SKM-1 treated with dmso at 0.1 percent for 144 hours (cell line): ENCODE results near the gene DHRS1.

Source experiments
- DNase-seq: peaks from one replicate; lab custom pipeline; 2025; ENCODE audit not compliant: unreplicated experiment; lab: John Stamatoyannopoulos, UW

Gene DHRS1

DNA sequence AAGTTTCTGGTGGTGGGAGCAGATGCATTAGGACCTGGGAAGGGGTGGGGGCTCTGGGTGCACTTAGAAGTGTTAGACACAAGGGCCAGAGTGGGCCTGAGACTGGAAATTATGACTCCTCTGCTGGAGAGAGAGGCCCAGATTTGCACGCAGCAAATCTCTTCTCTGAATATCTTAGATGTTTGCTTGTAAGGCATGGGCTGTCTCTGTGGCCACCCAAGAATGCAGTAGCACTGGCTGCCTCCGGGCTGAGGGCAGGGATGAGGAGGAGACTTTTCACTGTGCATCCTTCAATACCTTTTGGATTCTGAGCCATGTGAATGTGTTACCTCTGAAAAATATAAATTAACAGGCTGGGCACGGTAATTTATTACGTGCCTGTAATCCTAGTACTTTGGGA, 14.2 kb downstream of the DHRS1 start:
- DNase-seq: no peak

- DNase-seq: no peak
These were observed 15.0 kb downstream of the DHRS1 start for GRCh38 chr14:24284501-24285035.

GRCh38 chr14:24283796-24284460, 15.7 kb downstream of the DHRS1 start:
- DNase-seq: no peak

- no peak for DNase-seq
These were observed 16.8 kb downstream of the DHRS1 start for GRCh38 chr14:24282736-24283135.

DNA sequence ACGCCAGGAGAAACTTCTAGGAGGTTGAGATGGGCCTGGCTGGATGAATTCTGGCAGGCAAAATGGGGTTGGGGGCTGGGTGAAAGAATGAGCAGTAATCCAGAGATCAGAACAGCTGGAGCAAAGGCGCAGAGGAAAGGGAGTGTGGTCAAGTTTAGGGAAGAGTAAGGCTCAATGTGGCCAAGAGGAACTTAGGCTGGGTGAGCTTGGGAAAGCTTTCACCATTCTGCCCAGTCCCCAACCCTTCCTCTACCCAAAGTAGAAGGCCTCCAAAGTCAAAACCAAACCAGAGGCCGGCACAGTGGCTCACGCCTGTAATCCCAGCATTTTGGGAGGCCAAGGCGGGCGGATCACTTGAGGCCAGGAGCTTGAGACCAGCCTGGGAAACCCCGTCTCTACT, 17.9 kb downstream of the DHRS1 start:
- no peak for DNase-seq

GRCh38 chr14:24280797-24281460, 18.7 kb downstream of the DHRS1 start:
- DNase-seq: no peak

DNA sequence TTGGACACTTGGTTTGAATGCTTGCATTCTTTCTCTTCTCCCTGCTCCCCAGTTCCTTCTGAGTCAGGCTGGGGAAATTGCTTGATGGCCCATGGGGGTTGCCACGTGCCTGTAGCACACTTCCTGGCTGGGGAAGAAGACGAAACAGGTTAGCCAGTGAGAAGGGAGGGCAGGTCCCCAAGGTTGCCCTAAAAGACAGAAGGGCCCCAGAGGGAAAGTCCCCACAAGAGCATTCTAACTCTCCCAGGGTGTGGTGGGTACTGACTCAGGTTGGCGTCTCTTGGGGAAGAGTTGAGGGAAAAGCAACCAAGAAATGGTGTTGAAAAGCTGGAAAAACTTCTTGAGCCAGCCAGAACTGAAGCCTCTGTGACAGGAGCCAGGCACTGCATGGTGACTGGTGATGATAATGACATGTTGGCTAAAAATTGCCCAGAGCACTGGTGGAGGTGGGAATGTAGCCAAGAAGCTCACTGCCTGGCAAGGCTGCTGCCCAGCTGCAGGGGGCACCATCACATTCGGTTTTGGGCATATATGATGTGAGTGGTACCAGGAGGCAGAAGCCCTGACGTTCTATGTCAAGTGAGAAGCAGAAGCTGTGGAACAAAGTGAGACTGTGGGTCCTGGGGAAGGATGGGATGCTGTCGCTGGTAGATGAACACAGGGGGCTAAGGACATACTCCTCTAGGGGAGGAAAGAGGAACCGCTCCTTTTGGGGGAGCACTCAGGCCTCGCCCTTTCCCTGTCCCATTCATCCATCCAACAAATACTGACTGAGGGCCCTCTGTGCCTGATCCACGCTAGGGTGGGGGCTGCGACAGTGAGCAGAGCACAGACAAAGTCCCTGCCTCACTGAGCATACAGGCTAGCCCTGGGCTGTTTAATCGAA, 20.0 kb downstream of the DHRS1 start:
- DNase-seq: no peak

DNA sequence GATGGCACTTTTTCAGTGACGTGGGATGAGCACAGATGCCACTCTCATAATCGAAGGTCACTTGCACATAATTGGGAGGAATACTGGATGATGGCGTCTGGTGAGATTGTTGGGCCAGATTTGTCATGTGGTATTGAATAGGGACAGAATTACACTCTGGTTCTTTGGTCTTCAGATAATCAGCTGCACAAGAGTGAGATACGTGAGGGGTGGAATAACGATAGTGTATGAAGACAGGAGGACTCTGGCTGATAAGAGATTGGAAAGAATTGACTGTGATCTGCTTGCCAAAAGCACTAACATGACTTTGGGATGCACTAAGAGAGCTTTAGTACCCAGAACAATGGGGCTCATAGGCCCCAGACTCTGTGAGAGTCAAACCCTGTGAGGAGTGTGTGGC, 21.2 kb downstream of the DHRS1 start:
- no peak for DNase-seq

- DNase-seq: peak; percentile 67
These were observed 21.8 kb downstream of the DHRS1 start for GRCh38 chr14:24277606-24278321.

- DNase-seq: no peak
These were observed 22.5 kb downstream of the DHRS1 start for GRCh38 chr14:24277071-24277470.

DNA sequence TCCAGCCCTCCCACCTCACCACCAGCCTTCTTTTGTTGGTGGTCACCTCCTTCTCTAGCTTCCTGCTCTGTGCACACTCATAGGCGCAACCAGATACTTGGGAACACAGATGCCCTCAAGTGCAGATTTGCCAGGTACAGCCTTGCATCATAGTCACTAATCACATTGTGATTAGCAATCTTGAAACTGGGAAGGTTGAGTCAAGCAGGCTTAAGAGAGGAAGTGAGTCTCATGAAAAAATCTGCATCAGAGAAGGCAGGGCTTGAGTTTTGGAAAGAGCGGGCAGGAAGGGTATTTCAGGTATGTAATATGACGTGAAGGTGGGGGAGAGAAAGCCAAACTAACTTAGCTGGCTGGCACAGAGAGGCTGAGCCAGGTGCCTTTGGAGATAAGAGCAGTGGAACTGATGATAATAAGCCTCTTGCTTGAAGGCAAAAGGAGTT, 25.5 kb downstream of the DHRS1 start:
- peak; percentile 63 for DNase-seq

GRCh38 chr14:24273422-24273998, 26.1 kb downstream of the DHRS1 start:
- no peak for DNase-seq

DNA sequence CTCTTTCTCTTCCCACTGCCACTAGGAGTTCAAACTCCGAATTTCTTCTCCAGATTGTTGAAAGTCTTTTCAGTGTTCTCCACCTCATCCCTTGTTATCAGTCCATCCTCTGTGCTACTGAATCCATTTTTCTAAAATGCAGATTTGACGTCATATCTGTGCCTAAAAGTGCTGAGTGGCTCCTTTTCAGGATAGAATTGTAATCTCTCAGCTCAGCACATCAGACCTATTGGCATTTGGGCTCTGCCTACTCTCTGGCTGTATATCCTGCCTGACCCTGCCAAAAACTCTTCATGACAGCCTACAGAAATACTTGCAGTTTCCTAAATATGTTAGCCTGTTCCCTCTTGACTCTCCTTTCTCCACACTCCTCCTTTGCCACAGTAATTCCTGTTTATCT, 27.1 kb downstream of the DHRS1 start:
- DNase-seq: no peak

DNA sequence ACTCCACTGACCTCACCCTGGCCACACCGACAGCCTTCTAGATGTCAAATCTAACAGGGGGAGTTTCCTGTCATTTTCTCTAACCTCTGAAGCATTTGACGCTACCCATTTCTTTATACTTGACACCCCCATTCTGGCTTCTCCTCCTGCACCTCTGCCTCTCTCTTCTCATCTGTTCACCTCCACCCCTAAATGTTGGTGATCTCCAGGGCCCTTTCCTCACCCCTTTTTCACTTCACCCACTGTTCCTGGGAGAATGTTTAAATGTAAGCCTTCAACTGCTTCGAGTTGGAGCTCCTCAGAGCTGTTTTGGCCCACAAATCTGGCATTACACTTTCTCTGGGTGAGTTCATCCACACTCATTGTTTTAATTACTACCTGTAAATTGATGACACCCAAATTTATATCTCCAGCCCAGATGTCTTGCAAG, 27.7 kb downstream of the DHRS1 start:
- no peak for DNase-seq

DNA sequence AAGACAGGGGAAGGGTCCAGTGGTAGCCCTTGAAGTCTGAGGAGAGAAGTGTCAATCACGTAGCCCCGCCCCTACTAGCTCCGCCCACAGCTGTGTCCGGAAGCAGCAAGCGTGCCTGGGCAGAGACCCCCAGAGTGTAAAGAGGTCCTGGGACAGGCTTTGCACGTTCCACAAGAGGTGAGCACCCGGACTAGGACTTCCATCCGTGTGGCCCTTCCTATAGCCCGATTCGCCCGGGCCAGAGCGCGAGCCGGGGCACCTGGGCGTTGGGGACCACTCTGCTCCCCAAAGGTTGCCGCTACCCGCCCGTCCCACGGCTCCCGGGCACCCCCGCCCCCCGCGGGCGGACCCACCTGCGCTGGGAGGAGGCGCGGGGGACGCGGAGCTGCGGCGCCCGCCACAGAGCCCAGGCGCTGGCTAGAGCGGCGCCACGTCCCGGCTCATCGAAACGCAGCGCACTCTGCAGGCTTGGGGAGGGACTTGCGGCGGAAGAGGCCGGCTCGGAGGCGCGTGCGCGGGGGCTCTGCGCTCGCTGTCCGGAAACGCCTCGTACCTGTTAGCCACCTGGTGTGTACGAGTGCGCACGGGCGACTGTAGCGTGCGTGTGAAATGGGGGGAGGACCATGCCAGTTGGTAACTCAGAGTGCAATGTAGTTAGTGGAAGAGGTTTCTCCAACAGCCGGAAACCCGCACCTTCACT, 28.3 kb downstream of the DHRS1 start, which contains the start of gene RABGGTA:
TSS of gene RABGGTA (minus strand) at position 464 of the 700 bp plus-strand sequence. CDS start 482 bp downstream, outside the sequence.
- peak; percentile 52 for DNase-seq

DNA sequence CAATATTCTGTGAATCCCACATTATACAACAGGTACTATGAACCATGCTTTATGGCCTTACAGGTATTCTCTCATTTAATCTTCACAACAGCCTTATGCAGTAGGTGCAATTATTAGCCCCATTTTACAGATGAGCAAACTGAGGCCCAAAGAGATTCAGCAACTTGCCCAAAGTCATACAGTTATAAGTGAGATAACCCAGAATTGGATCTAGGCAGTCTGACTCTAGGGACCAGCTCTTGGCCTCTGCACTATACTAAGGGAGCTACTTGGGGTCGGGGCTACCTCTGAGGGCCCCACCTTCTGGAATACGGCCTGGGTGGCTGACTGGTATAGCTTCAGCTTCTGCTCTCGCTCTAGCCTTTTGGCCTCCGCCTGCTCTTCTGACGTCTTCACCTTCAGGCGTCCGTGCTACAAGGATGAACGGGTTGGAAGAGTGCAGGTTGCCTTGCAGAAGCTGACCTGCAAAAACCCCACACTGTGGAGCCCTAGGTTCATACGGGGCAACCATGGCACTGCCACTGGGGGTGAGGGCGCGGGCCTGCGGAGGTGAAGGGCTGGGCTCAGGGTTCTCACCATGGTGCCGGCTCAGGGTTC, 28.9 kb downstream of the DHRS1 start:
- DNase-seq: no peak

GRCh38 chr14:24269910-24270536, 29.6 kb downstream of the DHRS1 start:
- DNase-seq: no peak

- DNase-seq: no peak
These were observed 30.2 kb downstream of the DHRS1 start for GRCh38 chr14:24269368-24269767.

- DNase-seq: no peak
These were observed 31.4 kb downstream of the DHRS1 start for GRCh38 chr14:24268225-24268624.
